Motor neuron (in vitro differentiated cells): ENCODE results near the gene ZNF429. TPM values are rescaled to one million over a fixed set of nuclear protein-coding genes. Genes with fewer than 3 reads are reported as not detected.
"Not testable (repeated sequence)": the region's sequence is repeated elsewhere in the genome, so short reads cannot be mapped to it uniquely, and the experiment has no call there.

Experiments
- ATAC-seq, 8 experiments: fragments of 200-7000 bp; cut with Tn5 transposase; replicated peaks in 6 of 8; 2 replicates each; pipeline ENCODE4 v1.8.0; 2021; ENCODE audit warnings: mild to moderate bottlenecking in 8 of 8, moderate library complexity in 8 of 8
- H3K27ac ChIP-seq, 2 donors: fragments of 250-450 bp; sonication (Bioruptor Pico); 2 replicates each; pipeline ENCODE4 v1.9.0; 2021; ENCODE audit warnings: antibody characterized with exemption in 2 of 2, mild to moderate bottlenecking in 2 of 2, moderate library complexity in 1 of 2
- H3K4me1 ChIP-seq, 2 donors: fragments of 250-450 bp; sonication (Bioruptor Pico); replicated peaks in 1 of 2; 2 replicates each; pipeline ENCODE4 v1.6.1; 2021; ENCODE audit warnings: antibody characterized with exemption in 2 of 2, mild to moderate bottlenecking in 2 of 2, moderate library complexity in 1 of 2
- H3K4me3 ChIP-seq, 5 donors: fragments of 250-450 bp; sonication (Bioruptor Pico); 2 replicates each; pipeline ENCODE4 v1.9.0; 2021; ENCODE audit warnings: antibody characterized with exemption in 5 of 5, mild to moderate bottlenecking in 5 of 5, moderate library complexity in 4 of 5
- WGBS, 10 experiments: fragments of 450-650 bp; shearing (Covaris generic); methylation state at CpG; one replicate each; pipeline ENCODE4 v1.0.0; 2022; 5-methylcytosine and 5-hydroxymethylcytosine counted together
- in situ Hi-C, 9 experiments: fragments of 400-800 bp; cut with MboI; loops; one replicate each; pipeline ENCODE4 v1.15.0; 2021; ENCODE audit warnings: low sequenced_read_pairs in 9 of 9, low pct_unique_long_range_greater_than_20kb in 2 of 9; ENCODE audit not compliant: unreplicated experiment in 9 of 9
- total RNA-seq, 8 experiments: library from RNA; unstranded; fragments of 300-600 nt; gene quantifications; 2 replicates each; pipeline versions ENCODE4 v1.2.3 to v1.2.4, GENCODE V29; 2022

The ZNF429 gene
- total RNA-seq, 8 experiments from 2014 or later, result 2.6 to 18.6 (median 10.4) TPM

DNA sequence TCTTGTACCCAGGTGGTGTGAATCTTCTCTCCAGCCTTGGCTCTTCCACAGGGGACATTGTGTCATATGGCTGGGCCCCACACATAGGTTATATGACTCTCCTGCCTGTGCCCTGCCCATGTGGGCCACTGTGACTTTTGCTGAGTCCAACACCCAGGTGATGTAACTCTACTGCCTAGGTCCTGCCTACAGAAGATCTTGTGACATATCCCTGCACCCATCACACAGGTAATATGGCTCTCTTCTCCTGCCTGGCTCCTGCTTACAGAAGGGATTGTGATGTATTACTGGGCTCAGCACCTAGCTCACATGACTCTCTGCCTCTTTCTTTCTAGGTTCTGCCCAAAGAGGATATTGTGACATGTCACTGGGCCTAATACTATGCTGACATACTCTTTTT lies 19.5 kb upstream of the ZNF429 start:
- no peak for ATAC-seq
- Histone ChIP-seq H3K4me1 (no peaks in the 10 kb centered on the region), H3K27ac (no peak overlapping the region), H3K4me3 (no peak overlapping the region)
- in situ Hi-C loops, result loop anchor here in 1 of 9 experiments (25.0 kb wide), 1 partner anchor 274 kb away; no protein-coding TSS in a partner anchor

DNA sequence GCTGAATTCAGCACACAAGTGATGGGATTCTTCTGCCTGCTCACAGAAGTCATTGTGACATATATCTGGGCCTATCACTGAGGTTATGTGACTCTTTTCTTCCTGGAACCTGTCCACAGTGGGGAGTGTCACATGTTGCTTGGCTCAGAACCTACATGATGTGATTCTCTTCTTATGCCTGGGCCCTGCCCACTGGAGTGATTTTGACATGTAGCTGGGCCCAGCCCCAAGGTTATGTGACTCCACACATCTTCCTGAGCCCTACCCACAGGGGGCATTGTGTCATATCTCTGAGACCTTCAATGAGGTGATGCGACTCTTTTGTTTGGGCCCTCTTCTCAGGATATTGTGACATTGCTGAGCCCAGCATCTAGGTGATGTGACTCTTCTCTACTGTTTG lies 17.4 kb upstream of the ZNF429 start:
- Histone ChIP-seq H3K4me1 (no peaks in the 10 kb centered on the region), H3K27ac (no peak overlapping the region), H3K4me3 (no peak overlapping the region)
- in situ Hi-C loops, result loop anchor here in 1 of 9 experiments (25.0 kb wide), 1 partner anchor 276 kb away; no protein-coding TSS in a partner anchor
- ATAC-seq, result no peak
- 86 to 100% methylated on average over 1 of the region's 1 CpG; no CpG with 5 or more reads in 8 of the 10 experiments for WGBS, 10 experiments

DNA sequence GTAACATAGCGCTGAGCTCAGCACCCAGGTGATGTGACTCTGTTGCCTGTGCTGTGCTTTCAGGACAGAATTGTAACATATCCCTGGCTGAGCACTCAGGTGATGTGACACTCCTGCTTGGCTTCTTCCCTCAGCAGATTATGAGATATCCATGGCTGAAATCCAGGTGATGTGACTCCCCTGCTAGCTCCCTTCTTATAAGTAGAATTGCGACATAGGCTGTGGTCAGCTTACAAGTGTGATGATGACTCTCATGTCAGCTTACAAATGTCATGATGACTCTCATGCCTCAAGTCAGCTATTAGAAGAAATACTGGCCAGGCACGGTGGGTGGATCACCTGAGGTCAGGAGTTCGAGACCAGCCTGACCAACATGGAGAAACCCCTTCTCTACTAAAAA lies 14.3 kb upstream of the ZNF429 start:
- in situ Hi-C loops, result loop anchor here in 1 of 9 experiments (25.0 kb wide), 1 partner anchor 279 kb away; no protein-coding TSS in a partner anchor

DNA sequence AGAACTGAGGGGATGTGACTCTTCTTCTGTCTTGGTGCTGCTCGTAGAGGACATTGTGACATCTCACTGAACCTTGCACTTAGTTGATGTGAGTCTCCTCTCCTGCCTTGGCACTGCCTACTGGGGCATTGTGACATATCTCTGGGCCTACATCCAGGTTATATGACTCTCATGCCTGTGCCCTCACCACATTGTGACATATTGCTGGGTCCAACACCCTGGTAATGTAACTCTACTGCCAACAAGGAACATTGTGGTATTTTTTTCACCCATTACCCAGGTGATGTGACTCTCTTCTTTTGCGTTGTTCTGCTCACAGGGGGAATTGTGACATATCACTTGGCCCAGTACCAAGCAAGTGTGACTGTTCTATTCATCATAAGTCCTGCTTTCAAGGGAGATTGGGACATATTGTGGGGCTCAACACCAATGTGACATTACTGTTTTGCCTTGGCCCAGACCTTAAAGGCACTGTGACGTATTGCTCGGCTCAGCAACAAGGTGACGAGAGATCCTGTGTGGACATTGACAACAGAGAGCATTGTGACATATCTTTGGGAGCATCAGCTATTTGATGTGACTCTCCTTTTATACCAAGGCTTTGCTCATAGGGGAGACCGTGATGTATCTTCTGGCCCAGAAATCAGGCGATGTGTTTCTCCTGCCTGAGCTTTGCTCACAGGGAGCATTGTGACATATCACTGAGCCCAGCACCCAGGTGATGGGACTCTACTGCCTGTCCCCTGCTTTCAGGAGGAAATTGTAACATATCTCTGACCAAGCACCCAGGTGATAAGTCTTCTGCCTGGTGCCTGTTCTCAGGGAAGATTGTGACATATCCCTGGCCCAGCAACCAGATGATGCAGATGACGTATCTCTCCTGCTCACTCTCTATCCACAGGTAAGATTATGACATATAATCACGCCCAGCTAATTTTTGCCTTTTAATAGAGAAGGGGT lies 12.2 kb upstream of the ZNF429 start:
- Histone ChIP-seq H3K4me3 (no peak overlapping the region), H3K27ac (no peak overlapping the region), H3K4me1 (no peaks in the 10 kb centered on the region)
- no peak for ATAC-seq
- in situ Hi-C loops, result loop anchor here in 1 of 9 experiments (25.0 kb wide), 1 partner anchor 281 kb away; no protein-coding TSS in a partner anchor
- WGBS, 10 experiments, result 38 to 100% (median 73%) methylated on average over 1 to 9 of the region's 9 CpGs; no CpG with 5 or more reads in 2 of the 10 experiments

More for the DNA sequence above, 14.3 kb upstream of the ZNF429 start:
- WGBS, 10 experiments, result 20 to 58% (median 38%) methylated on average over 1 to 3 of the region's 4 CpGs; no CpG with 5 or more reads in 6 of the 10 experiments
- Histone ChIP-seq H3K27ac (no peak overlapping the region), H3K4me1 (no peaks in the 10 kb centered on the region), H3K4me3 (no peak overlapping the region)
- ATAC-seq, result no peak

DNA sequence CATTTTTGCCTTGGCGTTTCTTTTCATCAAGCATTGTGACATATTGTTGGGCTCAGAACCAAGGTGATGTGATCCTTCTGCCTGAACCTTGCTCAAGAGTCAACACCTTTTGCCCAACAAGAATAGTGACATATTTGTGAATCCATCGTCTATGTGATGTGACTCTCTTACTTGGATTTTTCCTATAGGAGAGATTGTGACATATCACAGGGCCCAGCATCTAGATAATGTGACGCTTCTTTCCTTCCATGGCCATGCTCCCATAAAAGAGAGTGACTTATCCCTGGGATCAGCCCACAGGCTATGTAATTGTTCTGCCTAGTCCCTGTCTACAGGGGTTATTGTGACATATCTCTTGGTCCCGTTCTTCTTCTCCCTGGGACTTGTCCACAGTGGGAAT lies 8.5 kb upstream of the ZNF429 start:
- Histone ChIP-seq H3K4me1 (no peaks in the 10 kb centered on the region), H3K27ac (no peak overlapping the region), H3K4me3 (no peak overlapping the region)
- ATAC-seq, result no peak
- in situ Hi-C loops, result loop anchor here in 1 of 9 experiments (25.0 kb wide), 1 partner anchor 285 kb away; no protein-coding TSS in a partner anchor
- WGBS, 10 experiments, result 38 to 82% (median 77%) methylated on average over 1 to 3 of the region's 4 CpGs; no CpG with 5 or more reads in 4 of the 10 experiments

DNA sequence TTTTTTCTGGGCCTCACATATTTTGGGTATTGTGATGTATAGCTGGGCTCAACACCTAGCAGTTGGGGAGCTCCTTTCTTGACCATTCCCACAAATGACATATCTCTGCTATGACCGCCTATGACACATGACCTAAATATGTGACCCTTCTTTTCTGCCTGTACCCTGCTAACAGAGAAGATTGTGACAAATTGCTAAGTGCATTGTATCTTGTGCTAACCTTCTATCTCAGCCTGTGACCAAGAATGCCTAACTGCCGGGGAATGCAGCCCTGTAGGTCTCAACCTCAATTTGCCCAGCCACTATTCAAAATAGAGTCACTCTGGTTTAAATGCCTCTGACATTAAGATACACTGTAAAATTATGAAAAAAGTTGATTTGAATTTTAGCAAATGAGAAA lies 6.8 kb upstream of the ZNF429 start:
- in situ Hi-C loops, result loop anchor here in 1 of 9 experiments (25.0 kb wide), 1 partner anchor 286 kb away; no protein-coding TSS in a partner anchor
- WGBS, 10 experiments, result 0 to 90% (median 75%) methylated on average over 1 to 2 of the region's 2 CpGs; no CpG with 5 or more reads in 1 of the 10 experiments
- Histone ChIP-seq H3K27ac (no peak overlapping the region), H3K4me3 (no peak overlapping the region), H3K4me1 (no peaks in the 10 kb centered on the region)
- ATAC-seq, result no peak

DNA sequence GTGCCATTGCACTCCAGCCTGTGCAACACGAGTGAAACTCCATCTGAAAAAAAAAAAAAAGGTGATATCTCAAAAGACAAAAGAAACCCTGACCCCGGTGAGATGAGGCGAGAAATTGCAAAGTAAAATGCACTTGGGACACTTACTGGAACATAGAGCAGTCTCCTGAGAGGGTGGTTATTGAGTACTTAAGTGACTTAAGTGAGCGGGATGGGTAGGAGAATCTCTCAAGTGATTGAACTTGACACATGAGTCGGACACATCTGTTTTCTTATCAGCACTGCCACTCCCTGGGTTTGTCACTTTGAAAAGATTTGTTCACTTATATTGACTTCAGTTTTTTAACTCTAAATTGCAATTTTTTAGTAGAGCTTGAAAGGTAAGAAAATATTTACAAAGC lies 2.8 kb downstream of the ZNF429 start:
- in situ Hi-C loops, result no loop called here
- 67 to 100% (median 89%) methylated on average over 1 to 5 of the region's 5 CpGs; no CpG with 5 or more reads in 2 of the 10 experiments for WGBS, 10 experiments
- Histone ChIP-seq H3K4me3 (no peak overlapping the region), H3K4me1 (peaks cover 2 to 7% of the 10 kb centered on the region in 2 donors), H3K27ac (no peak overlapping the region)
- ATAC-seq, result no peak

DNA sequence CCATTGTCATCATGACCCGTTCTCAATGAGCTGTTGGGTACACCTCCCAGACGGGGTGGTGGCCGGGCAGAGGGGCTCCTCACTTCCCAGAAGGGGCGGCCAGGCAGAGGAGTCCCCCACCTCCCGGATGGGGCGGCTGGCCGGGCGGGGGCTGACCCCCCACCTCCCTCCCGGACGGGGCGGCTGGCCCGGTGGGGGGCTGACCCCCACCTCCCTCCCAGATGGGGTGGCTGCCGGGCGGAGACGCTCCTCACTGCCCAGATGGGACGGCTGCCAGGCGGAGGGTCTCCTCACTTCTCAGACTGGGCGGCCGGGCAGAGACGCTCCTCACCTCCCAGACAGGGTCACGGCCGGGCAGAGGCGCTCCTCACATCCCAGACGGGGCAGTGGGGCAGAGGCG lies 5.7 kb downstream of the ZNF429 start:
- ATAC-seq, H3K27ac ChIP-seq, in situ Hi-C loops, H3K4me3 ChIP-seq, H3K4me1 ChIP-seq: not testable (repeated sequence)
- no CpG with 5 or more reads among the region's 25 CpGs for WGBS, 10 experiments

DNA sequence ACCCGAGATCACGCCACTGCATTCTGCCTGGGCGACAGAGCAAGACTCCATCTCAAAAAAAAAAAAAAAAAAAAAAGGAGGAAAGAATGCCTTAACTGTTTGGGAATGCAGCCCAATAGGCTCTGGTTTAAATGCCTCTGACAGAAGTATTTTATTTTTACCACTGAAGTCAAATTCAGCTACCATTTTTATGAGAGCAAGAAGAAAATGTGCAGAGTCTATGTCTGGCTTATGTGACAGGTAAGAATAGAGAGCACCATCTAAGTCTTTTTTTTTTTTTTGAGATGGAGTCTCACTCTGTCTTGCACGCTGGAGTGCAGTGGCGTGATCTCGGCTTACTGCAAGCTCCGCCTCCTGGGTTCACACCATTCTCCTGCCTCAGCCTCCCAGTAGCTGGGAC lies 7.2 kb downstream of the ZNF429 start:
- H3K27ac ChIP-seq, H3K4me3 ChIP-seq, in situ Hi-C loops, ATAC-seq, H3K4me1 ChIP-seq: not testable (repeated sequence)
- WGBS, 10 experiments, result 68 to 100% (median 93%) methylated on average over 1 to 7 of the region's 7 CpGs; no CpG with 5 or more reads in 1 of the 10 experiments

DNA sequence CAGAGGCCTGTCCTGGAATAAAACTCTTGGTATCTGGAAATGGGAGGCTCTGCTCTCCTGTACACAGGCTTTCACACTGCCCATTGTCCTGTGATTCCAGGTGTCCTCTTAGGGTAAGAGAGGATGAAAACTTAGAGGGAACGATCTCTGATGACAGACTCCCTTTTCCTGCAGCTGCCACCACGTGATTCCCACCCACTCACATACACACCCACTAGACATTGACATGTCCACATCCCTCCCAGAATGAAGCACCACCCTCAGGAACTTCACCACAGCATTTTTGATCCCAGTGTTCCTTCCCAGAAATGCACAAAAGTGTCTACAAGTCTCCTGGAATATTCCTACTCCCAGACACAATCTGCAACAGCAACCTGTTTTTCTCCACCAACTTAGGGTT lies 8.2 kb downstream of the ZNF429 start:
- 0 to 100% (median 40%) methylated on average over 1 to 2 of the region's 2 CpGs; no CpG with 5 or more reads in 3 of the 10 experiments for WGBS, 10 experiments
- Histone ChIP-seq H3K4me3 (no peak overlapping the region), H3K4me1 (no peaks in the 10 kb centered on the region), H3K27ac (no peak overlapping the region)
- in situ Hi-C loops, result no loop called here
- ATAC-seq, result no peak

DNA sequence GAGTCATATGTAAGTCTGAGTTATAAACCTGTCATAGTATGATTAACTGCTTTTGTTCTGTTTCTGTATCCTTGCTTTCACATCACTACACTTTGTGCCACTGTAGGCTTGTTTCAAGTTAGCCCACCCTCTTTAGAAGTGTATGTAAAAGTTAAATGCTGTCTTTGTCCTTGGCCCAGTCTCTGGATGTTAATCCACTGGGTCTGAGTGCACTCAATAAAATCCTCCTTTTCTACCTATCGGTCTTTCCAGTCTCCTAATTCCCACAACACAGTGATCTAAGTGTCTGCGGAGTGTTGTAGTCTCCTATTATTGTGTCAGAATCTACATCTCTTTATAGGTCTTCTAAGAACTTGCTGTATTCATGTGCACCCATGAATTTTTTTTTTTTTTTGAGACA lies 14.1 kb downstream of the ZNF429 start:
- no peak for ATAC-seq
- Histone ChIP-seq H3K4me3 (no peak overlapping the region), H3K27ac (no peak overlapping the region), H3K4me1 (no peaks in the 10 kb centered on the region)
- in situ Hi-C loops, result no loop called here
- 78 to 100% (median 100%) methylated on average over 1 to 2 of the region's 2 CpGs; no CpG with 5 or more reads in 5 of the 10 experiments for WGBS, 10 experiments

DNA sequence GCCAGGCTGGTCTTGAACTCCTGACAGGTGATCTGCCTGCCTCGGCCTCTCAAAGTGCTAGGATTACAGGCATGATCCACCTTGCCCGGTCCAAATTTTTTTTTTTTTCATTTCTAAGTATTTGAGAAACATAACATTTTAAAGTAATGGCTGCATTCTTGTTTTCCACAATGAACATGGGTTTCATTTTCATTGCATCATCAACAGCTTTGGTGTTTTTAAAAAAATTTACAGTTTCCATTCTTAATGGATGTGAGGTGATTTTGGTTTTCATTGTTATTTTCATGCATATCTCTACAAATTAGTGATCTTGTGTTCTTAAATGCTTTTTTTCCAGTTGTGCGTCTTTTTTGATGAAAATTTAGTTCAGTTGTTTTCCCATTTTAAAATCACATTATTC lies 27.5 kb downstream of the ZNF429 start:
- Histone ChIP-seq H3K4me3 (no peak overlapping the region), H3K4me1 (no peaks in the 10 kb centered on the region), H3K27ac (no peak overlapping the region)
- WGBS, 10 experiments, result 61 to 100% (median 90%) methylated on average over 1 to 3 of the region's 3 CpGs
- in situ Hi-C loops, result no loop called here
- ATAC-seq, result no peak

DNA sequence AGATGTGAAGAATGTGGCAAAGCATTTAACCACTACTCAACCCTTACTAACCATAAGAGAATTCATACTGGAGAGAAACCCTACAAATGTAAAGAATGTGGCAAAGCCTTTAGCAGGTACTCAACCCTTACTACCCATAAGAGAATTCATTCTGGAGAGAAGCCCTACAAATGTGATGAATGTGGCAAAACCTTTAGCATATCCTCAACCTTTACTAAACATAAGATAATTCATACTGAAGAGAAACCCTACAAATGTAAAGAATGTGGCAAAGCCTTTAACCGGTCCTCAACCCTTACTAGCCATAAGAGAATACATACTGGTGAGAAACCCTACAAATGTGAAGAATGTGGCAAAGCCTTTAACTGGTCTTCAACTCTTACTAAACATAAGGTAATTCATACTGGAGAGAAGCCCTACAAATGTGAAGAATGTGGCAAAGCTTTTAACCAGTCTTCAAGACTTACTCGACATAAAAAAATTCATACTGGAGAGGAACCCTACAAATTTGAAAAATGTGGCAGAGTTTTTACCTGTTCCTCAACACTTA lies 31.4 kb downstream of the ZNF429 start:
- H3K4me3 ChIP-seq, ATAC-seq, in situ Hi-C loops, H3K4me1 ChIP-seq, H3K27ac ChIP-seq: not testable (repeated sequence)
- 29 to 100% (median 98%) methylated on average over 1 to 2 of the region's 2 CpGs; no CpG with 5 or more reads in 2 of the 10 experiments for WGBS, 10 experiments
